Epithelial cell of esophagus (primary cell): ENCODE measurements around the gene RBM33.

ENCODE experiments used
- DNase-seq: peaks from one replicate; pipeline ENCODE4 v3.0.0; 2010; ENCODE audit warnings: low read depth
- H3K4me3 ChIP-seq: 2 replicates; pipeline ENCODE4 v1.5.1; 2011; ENCODE audit warnings: mild to moderate bottlenecking, low read length, control low read depth
- CTCF ChIP-seq: IDR thresholded peaks from 2 replicates; pipeline ENCODE4 v1.5.1; 2011; ENCODE audit warnings: low read depth, mild to moderate bottlenecking, low read length, control low read depth, inconsistent platforms; ENCODE audit not compliant: insufficient read depth; ENCODE audit errors: missing control alignments

The RBM33 gene

GRCh38 chr7:155625557-155625956 lies 18.9 kb upstream of the RBM33 start:
- DNase-seq: peak; percentile 6
- no peak for TF ChIP-seq CTCF
- no peak overlapping the region for H3K4me3 ChIP-seq

- H3K4me3 ChIP-seq: no peak overlapping the region
- no peak for TF ChIP-seq CTCF
- DNase-seq: no peak
Observed at GRCh38 chr7:155629171-155629570, 15.3 kb upstream of the RBM33 start.

GRCh38 chr7:155631155-155631554 lies 13.3 kb upstream of the RBM33 start:
- no peak overlapping the region for H3K4me3 ChIP-seq
- TF ChIP-seq CTCF: no peak
- no peak for DNase-seq

- DNase-seq: no peak
- no peak for TF ChIP-seq CTCF
- H3K4me3 ChIP-seq: no peak overlapping the region
Observed at GRCh38 chr7:155635817-155636216, 8.6 kb upstream of the RBM33 start.

GRCh38 chr7:155637155-155637554 lies 7.3 kb upstream of the RBM33 start:
- H3K4me3 ChIP-seq: no peak overlapping the region
- TF ChIP-seq CTCF: no peak
- DNase-seq: no peak

- DNase-seq: no peak
- H3K4me3 ChIP-seq: no peak overlapping the region
- TF ChIP-seq CTCF: no peak
Observed at GRCh38 chr7:155638366-155638765, 6.1 kb upstream of the RBM33 start.

- no peak for TF ChIP-seq CTCF
- H3K4me3 ChIP-seq: no peak overlapping the region
- no peak for DNase-seq
Observed at GRCh38 chr7:155639958-155640520, 4.4 kb upstream of the RBM33 start.
